Small intestine (tissue), 7 donors: ENCODE data around the gene HPCAL1. TPM values are rescaled to one million over a fixed set of nuclear protein-coding genes. Genes with fewer than 3 reads are reported as not detected.

Experiments used
- DNase-seq, 2 donors: peaks; one replicate each; pipeline versions ENCODE4 v3.0.0 to v3.0.0-alpha.2; 2013
- FAIRE-seq: peaks from 2 replicates; lab custom pipeline; 2012; peaks lifted over from hg19 to GRCh38; lab: Jason Lieb, UNC
- H3K27ac ChIP-seq, 3 donors: one replicate each; pipeline ENCODE4 v1.5.1; 2013; ENCODE audit warnings: low read length in 2 of 3, mild to moderate bottlenecking in 2 of 3, control low read depth in 1 of 3, inconsistent platforms in 1 of 3, low read depth in 1 of 3, moderate library complexity in 1 of 3
- H3K27me3 ChIP-seq, 3 donors: one replicate each; pipeline ENCODE4 v1.6.1; 2013; ENCODE audit warnings: low read length in 3 of 3, inconsistent platforms in 1 of 3; ENCODE audit not compliant: control insufficient read depth in 3 of 3, insufficient read depth in 3 of 3
- H3K36me3 ChIP-seq, 3 donors: one replicate each; pipeline ENCODE4 v1.6.1; 2013; ENCODE audit warnings: low read length in 3 of 3, inconsistent platforms in 1 of 3, low read depth in 1 of 3, mild to moderate bottlenecking in 1 of 3, moderate library complexity in 1 of 3; ENCODE audit not compliant: control insufficient read depth in 3 of 3, insufficient read depth in 2 of 3
- H3K4me1 ChIP-seq, 3 donors: one replicate each; pipeline ENCODE4 v1.6.1; 2013; ENCODE audit warnings: low read length in 2 of 3, inconsistent platforms in 1 of 3, low read depth in 1 of 3, mild to moderate bottlenecking in 1 of 3, moderate library complexity in 1 of 3; ENCODE audit not compliant: control insufficient read depth in 3 of 3, insufficient read depth in 2 of 3
- H3K4me3 ChIP-seq, 3 donors: one replicate each; pipeline ENCODE4 v1.5.1; 2013; ENCODE audit warnings: low read length in 3 of 3, control low read depth in 1 of 3, inconsistent platforms in 1 of 3, low read depth in 1 of 3, mild to moderate bottlenecking in 1 of 3, moderate library complexity in 1 of 3
- H3K9me3 ChIP-seq, 2 donors: one replicate each; pipeline ENCODE4 v1.6.1; 2013; ENCODE audit warnings: low read depth in 1 of 2, low read length in 1 of 2; ENCODE audit not compliant: control insufficient read depth in 2 of 2, insufficient read depth in 1 of 2
- WGBS, 3 donors: extraction: QIAGEN DNeasy Blood & Tissue Kit; methylation state at CpG; one replicate each; pipeline ENCODE4 v1.1.7; 2013; 5-methylcytosine and 5-hydroxymethylcytosine counted together
- polyA plus RNA-seq, 4 donors: library from polyadenylated mRNA; stranded (reverse) in 3 of 4; unstranded in 1 of 4; fragments of 200-250 nt in 3 of 4; fragments of 120-200 nt in 1 of 4; gene quantifications; one replicate each; pipeline versions ENCODE4 v1.2.1 to v1.2.3, GENCODE V29; 2013
- donor health status: healthy with polysubstance abuse.
- donor health status: control.
- donor health status: control.
- donor health status: Bipolar disorder and iron deficiency.
- donor health status: healthy.

HPCAL1 gene
- polyA plus RNA-seq, 4 donors: 82.3 to 142 (median 94.2) TPM

- peaks cover 0 to 9% (median 0%) of the 10 kb centered on the region in 3 donors for H3K4me1 ChIP-seq
- no peak overlapping the region for H3K27ac ChIP-seq
- WGBS, 3 donors: 88 to 95% (median 88%) methylated on average over 8 of the region's 8 CpGs
- H3K9me3 ChIP-seq: no peaks in the 10 kb centered on the region
- H3K36me3 ChIP-seq: peaks cover 0 to 83% (median 0%) of the 10 kb centered on the region in 3 donors
- no peak for FAIRE-seq
- no peak overlapping the region for H3K4me3 ChIP-seq
- DNase-seq: no peak
- no peaks in the 10 kb centered on the region for H3K27me3 ChIP-seq
Measured at GRCh38 chr2:10360460-10360849, 57.8 kb downstream of the HPCAL1 start.

DNA sequence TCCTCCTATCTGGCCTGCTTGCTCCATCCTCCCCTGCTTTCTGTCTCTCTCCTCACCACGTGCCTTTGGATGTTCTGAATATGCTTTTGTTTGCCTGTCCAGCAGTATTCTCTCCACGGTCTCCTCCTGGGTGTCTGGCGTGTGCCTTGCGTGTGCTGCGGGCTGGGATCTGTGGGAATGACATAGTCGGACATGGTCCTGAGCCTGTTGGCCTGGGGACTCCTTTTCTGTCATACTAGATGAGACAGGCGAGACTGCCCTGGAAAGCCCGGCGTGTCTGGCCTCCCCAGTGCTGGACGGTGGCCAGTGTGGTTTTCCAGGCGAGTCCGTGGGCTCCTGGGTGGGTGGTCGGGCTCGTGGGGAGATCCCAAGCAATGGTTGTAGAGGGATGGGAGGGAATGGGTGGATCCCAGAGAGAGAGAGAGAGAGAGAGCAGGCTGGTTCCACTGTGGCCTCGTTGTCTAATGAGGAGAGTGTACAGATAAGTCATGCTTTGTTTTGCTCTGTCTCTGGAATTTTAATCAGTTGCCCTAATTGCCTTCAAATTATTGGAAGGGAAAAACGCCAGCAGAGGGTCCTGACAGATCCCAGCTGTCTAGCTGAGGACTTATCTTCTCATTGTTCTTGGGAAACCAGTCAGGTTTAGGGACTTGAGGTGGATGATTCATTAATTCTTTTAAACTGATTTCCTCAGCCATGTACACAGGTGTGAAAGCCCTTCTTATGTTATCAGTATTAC, 58.3 kb downstream of the HPCAL1 start:
- DNase-seq (no peak), FAIRE-seq (no peak)
- H3K27ac ChIP-seq: no peak overlapping the region
- no peak overlapping the region for H3K4me3 ChIP-seq
- H3K9me3 ChIP-seq: no peaks in the 10 kb centered on the region
- no peaks in the 10 kb centered on the region for H3K27me3 ChIP-seq
- peaks cover 0 to 82% (median 0%) of the 10 kb centered on the region in 3 donors for H3K36me3 ChIP-seq
- peaks cover 0 to 13% (median 0%) of the 10 kb centered on the region in 3 donors for H3K4me1 ChIP-seq
- 70 to 79% (median 73%) methylated on average over 16 of the region's 16 CpGs for WGBS, 3 donors

DNA sequence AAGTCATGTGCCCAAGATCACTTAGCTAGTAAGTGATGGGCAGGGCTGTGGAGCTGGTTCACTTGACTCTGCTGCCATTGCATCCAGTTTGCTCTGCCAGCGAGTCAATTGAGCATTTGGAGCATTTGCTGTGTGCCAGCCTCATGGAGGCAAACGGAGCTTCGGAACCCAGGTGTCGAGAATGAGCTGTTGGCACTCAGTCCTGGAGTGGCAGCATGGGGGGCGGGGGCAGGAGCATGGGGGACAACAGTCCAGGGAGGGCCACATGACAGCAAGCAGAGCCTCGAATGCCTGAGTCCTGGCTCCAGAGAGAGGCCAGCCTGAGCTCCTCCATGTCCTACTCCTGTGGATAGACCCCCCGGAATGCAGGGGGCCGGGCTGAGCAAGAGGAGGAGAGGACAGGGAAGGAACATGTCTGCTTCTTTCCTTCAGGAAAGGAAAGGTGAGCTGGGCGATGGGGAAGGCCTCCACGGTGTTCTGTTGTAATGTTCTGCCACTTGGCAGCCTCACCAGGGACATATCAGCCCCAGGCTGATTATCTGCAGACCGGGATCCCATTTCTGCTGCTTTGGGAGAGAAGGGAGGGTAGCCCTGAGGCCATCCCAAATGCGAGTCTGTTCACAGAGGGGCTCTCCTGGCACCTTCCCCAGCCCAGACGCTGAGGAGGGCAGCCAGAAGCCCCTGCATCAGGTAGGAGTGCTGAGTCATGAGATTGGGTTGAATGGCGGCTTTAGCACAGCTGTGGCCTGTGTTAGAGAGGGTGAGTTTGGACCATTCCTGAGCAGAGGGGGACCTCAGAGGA, 59.6 kb downstream of the HPCAL1 start:
- Histone ChIP-seq H3K4me3 (no peak overlapping the region), H3K9me3 (no peaks in the 10 kb centered on the region), H3K27ac (no peak overlapping the region), H3K4me1 (peaks cover 0 to 16% (median 0%) of the 10 kb centered on the region in 3 donors), H3K27me3 (no peaks in the 10 kb centered on the region), H3K36me3 (peaks cover 0 to 72% (median 0%) of the 10 kb centered on the region in 3 donors)
- DNase-seq (no peak), FAIRE-seq (no peak)
- WGBS, 3 donors: 85 to 88% (median 85%) methylated on average over 14 of the region's 14 CpGs

DNA sequence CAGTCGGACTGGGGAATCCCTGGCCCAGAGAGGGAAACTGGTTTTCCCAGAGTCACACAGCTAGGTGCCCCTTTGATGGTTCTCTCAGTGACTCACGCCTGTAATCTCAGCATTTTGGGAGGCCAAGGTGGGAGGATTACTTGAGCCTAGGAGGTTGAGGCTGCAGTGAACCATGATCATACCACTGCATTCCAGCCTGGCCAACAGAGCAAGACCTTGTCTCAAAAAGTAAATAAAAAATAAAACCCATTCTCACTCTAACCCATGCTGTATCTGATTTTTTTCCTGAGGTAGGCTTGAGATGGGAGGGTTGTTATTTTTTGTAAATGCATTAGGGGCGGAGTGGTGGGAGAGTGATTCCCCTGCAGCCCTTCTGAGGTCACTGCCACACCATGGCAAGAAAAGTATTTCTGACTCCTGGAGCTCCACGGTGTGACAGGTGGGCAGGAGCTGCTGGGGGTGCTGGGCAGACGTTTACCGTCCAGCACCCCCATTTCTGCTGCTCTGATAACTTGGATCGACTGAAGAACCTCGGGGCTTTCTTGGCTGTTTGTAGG, 60.3 kb downstream of the HPCAL1 start:
- Histone ChIP-seq H3K36me3 (peaks cover 0 to 67% (median 0%) of the 10 kb centered on the region in 3 donors), H3K27me3 (no peaks in the 10 kb centered on the region), H3K4me1 (peaks cover 0 to 15% (median 0%) of the 10 kb centered on the region in 3 donors), H3K9me3 (no peaks in the 10 kb centered on the region), H3K27ac (no peak overlapping the region), H3K4me3 (no peak overlapping the region)
- DNase-seq (no peak), FAIRE-seq (no peak)
- 88 to 94% (median 93%) methylated on average over 8 of the region's 8 CpGs for WGBS, 3 donors

DNA sequence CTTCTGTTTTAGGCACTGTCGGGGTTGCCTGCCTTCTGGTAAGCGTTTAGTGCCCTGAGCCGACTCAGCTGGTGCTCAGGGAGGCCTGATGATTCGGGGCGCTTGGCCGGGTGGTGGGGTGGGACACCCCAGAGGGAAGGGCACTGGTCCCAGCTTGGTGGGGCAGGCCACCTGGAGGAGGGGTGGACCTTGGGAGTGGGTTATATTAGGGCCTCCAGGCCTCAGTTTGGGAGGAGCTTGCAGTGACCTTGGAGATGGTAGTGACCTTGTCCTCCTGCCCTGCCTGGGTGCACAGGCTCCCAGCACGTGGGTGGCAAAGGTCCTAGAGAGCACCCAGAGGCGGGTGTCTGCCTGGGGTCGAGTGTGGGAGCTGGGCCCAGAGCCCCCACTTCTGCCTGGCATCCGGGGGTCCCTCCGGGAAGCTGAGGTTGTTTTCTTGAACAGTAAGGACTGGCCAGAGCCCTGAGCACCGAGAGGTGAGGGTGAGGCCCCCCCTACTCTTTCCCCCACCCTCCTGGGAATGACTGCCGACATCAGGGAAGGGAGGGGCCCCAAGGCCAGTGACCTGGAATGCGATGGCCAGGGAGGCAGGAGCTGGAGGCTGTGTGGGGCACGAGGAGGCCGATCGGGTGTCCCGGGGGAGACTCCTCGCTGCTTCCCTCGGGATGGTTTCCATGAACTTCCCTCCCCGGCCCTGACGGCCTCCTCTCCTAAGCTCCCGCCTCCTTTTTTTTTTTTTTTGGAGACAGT, 61.3 kb downstream of the HPCAL1 start:
- 84 to 90% (median 85%) methylated on average over 20 to 23 of the region's 23 CpGs for WGBS, 3 donors
- FAIRE-seq: no peak

DNA sequence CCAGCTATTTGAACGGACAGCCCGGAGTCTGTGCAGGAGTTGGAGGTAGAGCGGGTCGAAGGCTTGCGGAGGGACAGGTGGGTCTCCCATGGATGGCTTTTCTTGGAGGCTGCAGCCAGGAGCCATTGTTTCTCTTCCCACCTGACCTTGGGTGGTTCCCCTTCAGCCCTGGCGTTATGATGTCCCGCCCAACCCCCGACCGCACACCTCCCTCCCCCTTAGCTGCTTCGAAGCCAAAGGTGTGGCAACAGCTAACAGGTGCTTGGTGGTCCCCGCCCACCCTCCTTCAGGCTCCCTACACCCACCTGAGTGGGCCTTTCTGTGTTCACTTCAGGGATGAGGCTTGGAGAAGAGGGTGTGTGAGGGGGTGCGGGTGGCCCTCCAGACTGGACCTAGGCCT, 62.7 kb downstream of the HPCAL1 start:
- no peak overlapping the region for H3K27ac ChIP-seq
- peaks cover 4 to 39% (median 8%) of the 10 kb centered on the region in 3 donors for H3K4me1 ChIP-seq
- no peaks in the 10 kb centered on the region for H3K9me3 ChIP-seq
- FAIRE-seq (no peak), DNase-seq (no peak)
- H3K4me3 ChIP-seq: no peak overlapping the region
- H3K27me3 ChIP-seq: no peaks in the 10 kb centered on the region
- H3K36me3 ChIP-seq: peaks cover 0 to 58% (median 0%) of the 10 kb centered on the region in 3 donors
- WGBS, 3 donors: 73 to 88% (median 81%) methylated on average over 12 of the region's 12 CpGs

More for the DNA sequence above, 61.3 kb downstream of the HPCAL1 start:
- no peaks in the 10 kb centered on the region for H3K27me3 ChIP-seq
- no peak overlapping the region for H3K4me3 ChIP-seq
- DNase-seq: no peak
- no peak overlapping the region for H3K27ac ChIP-seq
- H3K36me3 ChIP-seq: peaks cover 0 to 64% (median 0%) of the 10 kb centered on the region in 3 donors
- peaks cover 3 to 25% (median 4%) of the 10 kb centered on the region in 3 donors for H3K4me1 ChIP-seq
- no peaks in the 10 kb centered on the region for H3K9me3 ChIP-seq

DNA sequence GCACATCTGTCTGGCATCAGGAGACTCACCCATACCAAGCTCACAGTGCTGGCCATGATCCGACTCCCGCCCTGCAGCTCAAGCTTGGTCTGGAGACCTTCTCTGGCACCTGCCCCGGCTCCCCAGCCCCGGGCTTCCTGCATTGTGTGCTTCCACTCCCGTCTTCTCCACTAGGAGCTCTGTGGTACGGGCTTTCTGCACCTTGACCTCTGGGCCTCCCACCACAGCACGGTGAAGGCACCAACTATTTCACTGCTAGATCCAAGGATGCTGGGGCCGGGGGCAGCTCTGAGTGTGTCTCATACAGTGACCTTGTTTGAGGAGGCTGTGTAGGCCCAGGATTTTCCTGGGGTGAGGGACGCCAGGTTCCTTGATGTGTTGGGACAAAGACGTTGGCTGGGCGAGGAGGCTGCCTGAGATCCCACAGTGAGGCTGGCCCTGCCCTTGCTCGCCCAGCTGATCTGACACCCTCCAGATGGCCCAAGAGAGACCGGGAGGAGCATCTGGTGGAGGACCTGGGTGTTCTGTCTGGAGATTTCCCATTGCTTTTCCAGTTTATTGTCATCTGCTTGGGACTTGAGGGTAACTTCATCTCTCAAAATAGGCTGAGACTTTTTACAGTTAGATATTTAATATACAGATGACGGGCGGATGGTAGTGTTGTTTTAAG, 64.0 kb downstream of the HPCAL1 start:
- no peak for FAIRE-seq

More for the DNA sequence above, 64.0 kb downstream of the HPCAL1 start:
- Histone ChIP-seq H3K27me3 (no peaks in the 10 kb centered on the region), H3K36me3 (peaks cover 0 to 61% (median 0%) of the 10 kb centered on the region in 3 donors), H3K9me3 (no peaks in the 10 kb centered on the region), H3K4me3 (no peak overlapping the region), H3K27ac (no peak overlapping the region), H3K4me1 (peaks cover 4 to 44% (median 8%) of the 10 kb centered on the region in 3 donors)
- DNase-seq: no peak
- 82 to 88% (median 82%) methylated on average over 15 of the region's 15 CpGs for WGBS, 3 donors
